Motor neuron (in vitro differentiated cells): ENCODE measurements around the gene VPS9D1. TPM values are rescaled to one million over a fixed set of nuclear protein-coding genes. Genes with fewer than 3 reads are reported as not detected.
"Not testable (repeated sequence)": the region's sequence is repeated elsewhere in the genome, so short reads cannot be mapped to it uniquely, and the experiment has no call there.

Experiments
- ATAC-seq, 8 experiments: fragments of 200-7000 bp; cut with Tn5 transposase; replicated peaks in 6 of 8; 2 replicates each; pipeline ENCODE4 v1.8.0; 2021; ENCODE audit warnings: mild to moderate bottlenecking in 8 of 8, moderate library complexity in 8 of 8
- H3K27ac ChIP-seq, 2 donors: fragments of 250-450 bp; sonication (Bioruptor Pico); 2 replicates each; pipeline ENCODE4 v1.9.0; 2021; ENCODE audit warnings: antibody characterized with exemption in 2 of 2, mild to moderate bottlenecking in 2 of 2, moderate library complexity in 1 of 2
- H3K4me1 ChIP-seq, 2 donors: fragments of 250-450 bp; sonication (Bioruptor Pico); replicated peaks in 1 of 2; 2 replicates each; pipeline ENCODE4 v1.6.1; 2021; ENCODE audit warnings: antibody characterized with exemption in 2 of 2, mild to moderate bottlenecking in 2 of 2, moderate library complexity in 1 of 2
- H3K4me3 ChIP-seq, 5 donors: fragments of 250-450 bp; sonication (Bioruptor Pico); 2 replicates each; pipeline ENCODE4 v1.9.0; 2021; ENCODE audit warnings: antibody characterized with exemption in 5 of 5, mild to moderate bottlenecking in 5 of 5, moderate library complexity in 4 of 5
- WGBS, 10 experiments: fragments of 450-650 bp; shearing (Covaris generic); methylation state at CpG; one replicate each; pipeline ENCODE4 v1.0.0; 2022; 5-methylcytosine and 5-hydroxymethylcytosine counted together
- in situ Hi-C, 9 experiments: fragments of 400-800 bp; cut with MboI; loops; one replicate each; pipeline ENCODE4 v1.15.0; 2021; ENCODE audit warnings: low sequenced_read_pairs in 9 of 9, low pct_unique_long_range_greater_than_20kb in 2 of 9; ENCODE audit not compliant: unreplicated experiment in 9 of 9
- total RNA-seq, 8 experiments: library from RNA; unstranded; fragments of 300-600 nt; gene quantifications; 2 replicates each; pipeline versions ENCODE4 v1.2.3 to v1.2.4, GENCODE V29; 2022

The VPS9D1 gene
- total RNA-seq, 8 experiments from 2014 or later, result 4.5 to 14.6 (median 8.9) TPM

DNA sequence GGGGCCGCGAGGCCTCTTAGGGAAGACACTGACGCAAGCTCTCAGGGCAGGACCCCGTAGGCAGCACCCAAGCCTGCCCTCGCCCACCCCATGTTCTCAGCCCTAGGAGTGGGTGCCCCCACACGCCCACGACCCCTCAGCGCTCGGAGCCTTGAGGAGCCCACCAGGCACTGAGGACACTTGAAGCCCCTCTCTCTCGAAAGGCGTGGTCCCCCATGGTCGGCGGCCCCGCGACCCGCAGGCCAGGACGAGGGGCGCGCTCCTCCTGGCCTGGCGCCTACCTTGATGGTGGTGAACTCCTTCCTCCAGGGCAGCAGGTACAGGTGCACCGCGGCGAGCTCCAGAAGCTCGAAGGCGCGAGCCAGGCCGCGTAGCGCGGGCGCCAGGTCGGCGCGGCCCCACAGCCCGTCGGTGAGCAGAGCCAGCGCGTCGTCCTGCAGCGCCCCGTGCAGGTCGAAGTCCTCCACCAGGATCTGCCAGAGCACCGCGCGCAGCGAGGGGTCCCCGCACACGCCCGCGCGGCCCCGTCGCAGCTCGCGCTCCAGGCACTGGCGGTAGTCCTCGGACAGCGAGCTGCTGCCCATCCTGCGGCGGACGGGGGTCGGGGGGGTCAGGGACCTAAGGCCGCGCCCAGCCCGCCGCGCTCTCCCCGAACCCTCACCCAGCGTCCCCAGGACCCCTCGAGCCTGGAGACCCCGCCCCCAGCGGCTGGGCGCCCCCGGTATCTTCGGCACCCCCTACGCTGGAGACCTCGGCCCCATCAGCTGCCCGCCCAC is 19.9 kb downstream of the VPS9D1 start:
- 0% methylated on average over 5 of the region's 78 CpGs; no CpG with 5 or more reads in 9 of the 10 experiments for WGBS, 10 experiments
- peaks cover 5 to 7% of the 10 kb centered on the region in 2 donors for H3K4me1 ChIP-seq
- H3K4me3 ChIP-seq, result peak overlapping the region; percentile 45 to 86 (median 63)
- in situ Hi-C loops, result no loop called here
- peak; percentile 7 to 40 (median 32) for ATAC-seq
- peak overlapping the region; percentile 47 to 48 for H3K27ac ChIP-seq

- WGBS, 10 experiments, result 0% methylated on average over 2 to 3 of the region's 30 CpGs; no CpG with 5 or more reads in 7 of the 10 experiments
- in situ Hi-C loops, result no loop called here
- peak overlapping the region; percentile 45 to 86 (median 63) for H3K4me3 ChIP-seq
- H3K4me1 ChIP-seq, result peaks cover 5 to 7% of the 10 kb centered on the region in 2 donors
- peak overlapping the region; percentile 47 to 48 for H3K27ac ChIP-seq
- ATAC-seq, result peak; percentile 53 to 62 (median 60)
Observed at GRCh38 chr16:89700100-89700648, 20.5 kb downstream of the VPS9D1 start.

- H3K4me1 ChIP-seq, ATAC-seq, in situ Hi-C loops: not testable (repeated sequence)
- 0 to 80% (median 67%) methylated on average over 1 to 10 of the region's 18 CpGs; no CpG with 5 or more reads in 5 of the 10 experiments for WGBS, 10 experiments
- H3K4me3 ChIP-seq, result peak overlapping the region in 4 of 5 donors; percentile 56 to 86 (median 64)
- peak overlapping the region in 1 of 2 donors; percentile 13 for H3K27ac ChIP-seq
Observed at GRCh38 chr16:89699629-89700099, 21.0 kb downstream of the VPS9D1 start.

DNA sequence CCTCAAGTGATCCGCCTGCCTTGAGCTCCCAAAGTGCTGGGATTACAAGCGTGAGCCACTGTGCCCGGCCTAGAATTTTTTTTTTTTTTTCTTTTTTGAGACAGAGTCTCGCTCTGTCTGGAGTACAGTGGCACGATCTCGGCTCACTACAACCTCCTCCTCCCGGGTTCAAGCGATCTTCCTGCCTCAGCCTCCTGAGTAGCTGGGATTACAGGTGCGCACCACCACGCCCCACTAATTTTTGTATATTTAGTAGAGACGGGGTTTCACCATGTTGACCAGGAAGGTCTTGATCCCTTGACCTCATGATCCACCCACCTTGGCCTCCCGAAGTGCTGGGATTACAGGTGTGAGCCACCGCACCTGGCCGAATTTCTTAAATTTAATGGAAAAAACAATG is 22.0 kb downstream of the VPS9D1 start:
- ATAC-seq, in situ Hi-C loops, H3K4me1 ChIP-seq, H3K27ac ChIP-seq, H3K4me3 ChIP-seq: not testable (repeated sequence)
- WGBS, 10 experiments, result 88 to 100% (median 96%) methylated on average over 2 to 14 of the region's 14 CpGs; no CpG with 5 or more reads in 2 of the 10 experiments

- Histone ChIP-seq H3K4me1 (peaks cover 5 to 7% of the 10 kb centered on the region in 2 donors), H3K27ac (no peak overlapping the region), H3K4me3 (no peak overlapping the region)
- WGBS, 10 experiments, result 93 to 100% (median 100%) methylated on average over 1 to 6 of the region's 32 CpGs; no CpG with 5 or more reads in 7 of the 10 experiments
- in situ Hi-C loops, result no loop called here
- ATAC-seq, result no peak
Observed at GRCh38 chr16:89697616-89698331, 22.9 kb downstream of the VPS9D1 start.

DNA sequence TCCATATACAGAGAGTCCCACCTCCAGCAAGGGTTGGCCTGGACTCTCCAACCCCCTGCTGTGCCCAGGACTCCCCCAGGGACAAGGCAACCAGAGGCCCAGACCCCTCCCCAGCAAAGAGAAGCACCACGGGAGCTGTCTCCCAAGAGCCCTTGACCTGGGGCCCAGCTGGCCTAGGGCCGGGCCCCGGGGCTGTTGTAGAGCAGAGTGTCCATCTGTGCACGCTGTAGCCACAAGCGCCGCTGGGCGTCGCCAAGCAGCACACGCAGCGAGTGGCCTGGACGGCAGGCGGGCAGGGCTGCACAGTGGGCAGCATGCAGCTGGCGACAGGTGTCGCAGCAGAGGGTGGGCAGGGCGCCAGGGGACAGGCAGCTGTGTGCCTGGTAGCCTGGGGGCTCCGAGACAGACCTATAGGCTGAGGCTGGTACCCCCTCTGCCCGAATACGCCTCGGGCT is 23.5 kb downstream of the VPS9D1 start:
- no peak for ATAC-seq
- Histone ChIP-seq H3K4me1 (peaks cover 5 to 7% of the 10 kb centered on the region in 2 donors), H3K27ac (no peak overlapping the region), H3K4me3 (no peak overlapping the region)
- in situ Hi-C loops, result no loop called here
- WGBS, 10 experiments, result 82 to 100% (median 94%) methylated on average over 3 to 9 of the region's 19 CpGs; no CpG with 5 or more reads in 7 of the 10 experiments

GRCh38 chr16:89696670-89697128 is 24.0 kb downstream of the VPS9D1 start:
- Histone ChIP-seq H3K27ac (no peak overlapping the region), H3K4me3 (no peak overlapping the region), H3K4me1 (peaks cover 5 to 7% of the 10 kb centered on the region in 2 donors)
- ATAC-seq, result no peak
- in situ Hi-C loops, result no loop called here
- whole genome bisulfite sequencing, 10 experiments, result 100% methylated on average over 1 of the region's 18 CpGs; no CpG with 5 or more reads in 8 of the 10 experiments

DNA sequence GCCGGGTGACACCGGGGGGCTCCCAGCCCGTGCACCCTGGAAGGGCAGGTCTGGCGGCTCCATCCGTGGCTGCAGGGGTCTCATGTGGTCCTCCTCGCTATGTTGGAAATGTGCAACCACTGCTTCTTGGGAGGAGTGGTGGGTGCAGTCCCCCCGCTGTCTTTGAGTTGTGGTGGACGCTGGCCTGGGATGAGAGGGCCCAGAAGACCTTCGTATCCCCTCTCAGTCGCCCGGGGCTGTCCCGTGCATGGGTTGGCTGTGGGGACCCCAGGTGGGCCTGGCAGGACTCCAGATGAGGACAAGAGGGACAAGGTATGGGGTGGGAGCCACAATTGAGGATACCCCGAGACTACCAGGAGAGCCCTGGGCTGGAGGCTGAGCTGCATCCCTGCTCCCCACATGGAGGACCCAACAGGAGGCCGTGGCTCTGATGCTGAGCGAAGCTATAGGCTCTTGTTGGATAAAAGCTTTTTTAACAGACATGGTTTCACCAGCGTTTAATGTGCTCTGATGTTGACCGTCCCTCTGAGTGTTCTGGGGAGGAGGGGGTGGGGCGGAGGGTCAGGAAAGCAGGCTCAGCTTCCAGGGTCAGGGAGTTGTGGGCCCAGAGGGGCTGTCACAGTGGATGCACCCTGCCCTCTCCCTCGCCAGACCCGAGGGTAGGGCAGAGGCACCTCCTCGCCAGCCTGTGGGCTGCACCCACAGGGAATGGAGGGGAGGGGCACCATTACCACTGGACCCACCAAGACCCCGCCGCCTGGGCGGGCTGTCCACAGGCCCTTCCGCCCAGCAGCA is 24.6 kb downstream of the VPS9D1 start:
- no peak overlapping the region for H3K4me3 ChIP-seq
- peaks cover 5 to 7% of the 10 kb centered on the region in 2 donors for H3K4me1 ChIP-seq
- ATAC-seq, result no peak
- no peak overlapping the region for H3K27ac ChIP-seq
- 80 to 100% (median 83%) methylated on average over 1 to 3 of the region's 25 CpGs; no CpG with 5 or more reads in 6 of the 10 experiments for WGBS, 10 experiments
- in situ Hi-C loops, result no loop called here

- no peak overlapping the region for H3K27ac ChIP-seq
Observed at GRCh38 chr16:89695086-89695874, 25.4 kb downstream of the VPS9D1 start.

GRCh38 chr16:89694784-89695085 is 26.0 kb downstream of the VPS9D1 start:
- H3K4me1 ChIP-seq, in situ Hi-C loops, H3K27ac ChIP-seq, H3K4me3 ChIP-seq: not testable (repeated sequence)
- ATAC-seq, result peak in 2 of 8 experiments; percentile 57 to 79
- no CpG with 5 or more reads among the region's 23 CpGs for WGBS, 10 experiments

More at GRCh38 chr16:89695086-89695874, 25.4 kb downstream of the VPS9D1 start:
- ATAC-seq, result peak in 1 of 8 experiments; percentile 5
- Histone ChIP-seq H3K4me1 (peaks cover 4 to 5% of the 10 kb centered on the region in 2 donors), H3K4me3 (no peak overlapping the region)
- 71 to 97% (median 84%) methylated on average over 1 to 10 of the region's 31 CpGs; no CpG with 5 or more reads in 5 of the 10 experiments for WGBS, 10 experiments
- in situ Hi-C loops, result no loop called here

GRCh38 chr16:89693931-89694783 is 26.5 kb downstream of the VPS9D1 start:
- peak in 6 of 8 experiments; percentile 2 to 74 (median 8) for ATAC-seq
- Histone ChIP-seq H3K4me3 (no peak overlapping the region), H3K27ac (no peak overlapping the region), H3K4me1 (no peaks in the 10 kb centered on the region)
- in situ Hi-C loops, result no loop called here
- 73 to 94% methylated on average over 3 to 7 of the region's 32 CpGs; no CpG with 5 or more reads in 8 of the 10 experiments for WGBS, 10 experiments
